GM18499 (cell line): ENCODE results near the gene ANKRD39.
"Not testable (repeated sequence)": the region's sequence is repeated elsewhere in the genome, so short reads cannot be mapped to it uniquely, and the experiment has no call there.

ENCODE experiments used
- ATAC-seq: cut with Tn5 transposase; IDR thresholded peaks from one replicate; pipeline ENCODE4 v1.9.1; 2021; ENCODE audit warnings: moderate number of reproducible peaks; ENCODE audit not compliant: insufficient read depth, unreplicated experiment

ANKRD39 gene

GRCh38 chr2:96857667-96858372 lies at the start of gene ANKRD39:
TSS of gene ANKRD39 (minus strand) at chr2:96858016. CDS start at chr2:96857987, 29 bp downstream.
- ATAC-seq: peak; percentile 82

DNA sequence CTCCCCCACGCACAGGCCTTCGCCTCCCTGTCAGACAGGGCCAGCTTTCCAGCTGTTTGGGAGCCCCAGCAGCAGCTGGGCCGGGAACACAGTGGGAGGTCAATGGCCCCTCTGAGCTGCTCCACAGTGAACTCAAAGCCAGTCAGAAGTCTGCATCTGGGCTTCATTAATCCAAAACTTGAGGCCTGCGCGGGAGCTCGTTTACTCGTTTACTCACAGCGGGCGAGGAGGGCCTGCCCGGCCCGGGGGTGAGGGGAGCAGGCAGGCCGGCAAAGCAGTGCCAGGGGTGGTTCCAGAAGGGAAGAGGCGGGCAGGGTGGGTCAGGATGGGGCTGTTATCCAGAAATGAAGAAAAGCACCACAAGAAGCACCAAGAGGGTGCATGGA lies 48.9 kb upstream of the ANKRD39 start:
- no peak for ATAC-seq

- no peak for ATAC-seq
These were observed 46.0 kb upstream of the ANKRD39 start for GRCh38 chr2:96903815-96904214.

GRCh38 chr2:96903318-96903717 lies 45.5 kb upstream of the ANKRD39 start:
- ATAC-seq: no peak

- no peak for ATAC-seq
These were observed 42.4 kb upstream of the ANKRD39 start for GRCh38 chr2:96900237-96900636.

- no peak for ATAC-seq
These were observed 41.6 kb upstream of the ANKRD39 start for GRCh38 chr2:96899413-96899741.

DNA sequence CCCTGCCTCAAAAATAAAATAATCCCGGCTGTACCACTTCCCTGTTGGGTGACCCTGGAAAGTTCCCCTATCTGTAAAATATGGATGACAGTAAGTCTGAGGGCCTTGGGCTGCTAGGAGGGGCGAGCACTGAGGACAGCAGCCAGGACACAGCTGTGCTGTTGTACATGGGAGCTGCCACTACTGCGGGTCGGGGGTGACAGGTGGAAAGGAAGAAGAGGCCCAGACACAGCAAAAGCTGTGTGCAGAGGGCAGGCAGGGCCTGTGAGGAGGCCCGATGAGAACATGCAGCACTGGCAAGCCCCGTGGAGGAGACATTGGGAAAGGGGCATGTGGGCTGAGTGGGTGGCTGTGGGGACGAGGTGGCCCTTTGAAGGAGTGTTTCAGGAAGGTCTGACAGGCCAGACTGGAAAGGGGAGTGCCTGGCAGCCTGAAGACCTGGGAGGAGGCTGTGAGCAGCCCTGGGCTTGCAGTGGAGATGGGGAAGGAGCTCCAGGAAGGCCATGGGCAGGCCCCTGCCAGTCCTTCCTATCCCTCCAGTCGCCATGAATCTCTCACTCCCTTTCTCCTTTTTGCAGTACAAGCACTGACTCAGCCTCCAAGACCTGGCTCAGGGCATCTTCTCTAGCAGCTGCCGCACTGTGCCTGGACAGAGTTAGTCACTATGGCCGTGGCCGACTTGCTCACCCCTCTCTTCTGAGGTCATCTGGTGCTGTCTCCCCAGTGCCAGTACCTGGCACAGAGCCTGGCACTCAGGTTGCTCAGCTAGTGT lies 41.0 kb upstream of the ANKRD39 start:
- no peak for ATAC-seq

DNA sequence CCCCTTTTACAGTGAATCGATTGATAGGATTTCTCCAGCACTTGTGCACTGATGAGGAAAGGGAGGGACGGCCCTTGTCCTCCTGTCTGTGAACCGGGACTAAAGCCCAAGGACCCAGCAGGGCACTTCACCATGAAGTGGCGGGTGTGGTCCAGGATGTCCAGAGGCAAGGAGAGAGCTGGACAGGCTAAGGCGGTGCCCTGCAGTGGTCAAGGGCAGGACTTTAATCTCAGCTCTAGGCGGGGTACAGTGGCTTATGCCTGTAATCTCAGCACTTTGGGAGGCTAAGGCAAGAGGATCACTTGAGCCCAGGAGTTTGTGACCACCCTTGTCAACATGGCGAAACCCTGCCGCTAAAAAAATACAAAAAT lies 40.3 kb upstream of the ANKRD39 start:
- no peak for ATAC-seq

GRCh38 chr2:96897491-96898134 lies 39.8 kb upstream of the ANKRD39 start:
- ATAC-seq: no peak

DNA sequence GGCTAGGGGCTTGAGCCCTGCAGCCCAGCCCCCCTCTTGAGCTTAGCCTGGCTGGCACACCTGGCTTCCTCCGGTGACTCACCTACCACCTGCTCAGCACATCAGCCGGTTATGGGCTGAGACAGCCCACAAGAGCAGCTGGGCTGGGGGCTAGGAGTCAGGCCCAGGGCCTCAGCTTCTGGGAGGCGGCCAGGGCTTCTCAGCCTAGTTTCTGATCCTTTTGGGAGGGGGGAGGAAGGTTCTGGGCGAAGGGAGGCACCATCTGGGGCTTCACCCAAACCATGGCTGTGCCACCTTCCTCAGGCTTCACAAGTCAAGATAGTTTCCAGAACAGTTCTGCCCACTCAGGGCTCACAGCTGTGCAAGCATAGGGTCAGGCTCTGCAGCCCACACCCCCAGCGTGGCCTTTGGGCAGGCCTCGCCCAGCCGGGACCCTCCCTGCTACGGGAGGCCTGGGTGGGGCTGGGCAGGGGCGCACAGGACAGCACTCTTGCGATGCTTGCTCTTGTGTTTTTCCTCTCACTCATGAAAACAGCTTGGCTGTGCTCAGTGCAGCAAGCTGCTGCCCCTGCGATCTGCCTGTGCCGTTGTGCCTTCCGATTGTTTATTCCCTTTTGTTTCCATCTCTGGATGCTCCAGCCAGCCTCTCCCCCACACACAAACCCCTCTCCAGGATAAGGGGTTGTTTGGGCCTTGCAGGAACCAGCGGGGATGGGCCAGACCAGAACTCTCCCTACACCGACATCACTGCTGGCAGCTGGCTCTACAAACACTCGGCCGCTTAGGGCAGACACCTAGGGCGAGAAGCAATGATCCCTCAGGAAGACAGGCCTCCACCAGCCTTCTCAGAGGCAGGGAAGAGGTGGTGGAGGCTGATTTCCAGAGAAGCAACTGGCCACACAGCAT lies 38.2 kb upstream of the ANKRD39 start:
- no peak for ATAC-seq

DNA sequence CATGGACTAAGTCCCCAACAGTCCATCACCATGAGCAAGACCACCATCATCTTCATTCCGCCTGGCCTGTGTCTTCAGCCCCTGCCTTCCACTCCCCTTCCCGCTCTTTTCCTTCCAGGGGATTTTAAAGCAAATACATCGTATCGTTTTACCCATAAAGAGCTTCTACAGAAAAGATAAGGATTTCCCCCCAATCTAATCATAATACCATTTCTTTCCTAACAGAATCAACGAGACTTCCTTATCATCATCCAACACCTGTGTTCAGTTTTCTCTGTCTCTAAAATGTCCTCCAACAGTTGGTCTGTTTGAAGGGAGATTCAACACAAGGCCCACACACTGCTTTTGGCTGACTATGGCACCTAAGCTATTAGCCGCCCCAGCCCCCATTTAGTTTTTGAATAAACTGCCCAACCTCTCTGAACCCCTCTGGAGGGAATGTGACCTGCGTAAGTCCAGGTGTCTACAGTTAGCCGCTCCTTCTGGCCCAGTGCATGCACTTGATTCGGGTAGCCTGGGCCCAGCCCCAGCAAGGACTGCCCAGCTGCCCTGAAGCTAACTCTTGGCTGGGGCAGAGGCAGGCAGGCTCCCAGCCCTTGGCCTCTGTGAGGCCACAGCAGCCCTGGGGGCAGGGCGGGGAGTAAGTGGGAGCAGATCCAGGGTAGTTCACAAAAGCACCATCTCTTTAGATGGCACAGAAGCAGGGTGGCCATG lies 37.4 kb upstream of the ANKRD39 start:
- no peak for ATAC-seq

DNA sequence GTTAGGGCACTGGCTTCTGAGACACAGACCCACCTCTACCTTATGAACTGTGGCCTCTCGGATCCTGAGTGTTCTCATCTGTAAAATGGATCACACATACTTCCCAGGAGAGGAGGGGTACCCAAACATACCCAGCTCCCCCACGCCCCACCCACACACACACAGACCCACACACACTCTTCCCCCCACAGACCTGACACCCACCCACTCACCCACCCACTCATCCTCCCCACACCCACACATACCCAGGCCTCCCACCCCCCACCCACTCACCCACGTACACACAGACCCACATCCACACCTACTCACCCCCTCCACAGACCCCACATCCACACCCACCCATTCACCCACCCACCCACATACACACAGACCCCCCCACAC lies 36.3 kb upstream of the ANKRD39 start:
- ATAC-seq: no peak

- ATAC-seq: no peak
These were observed 35.7 kb upstream of the ANKRD39 start for GRCh38 chr2:96893289-96894150.

- ATAC-seq: no peak
These were observed 33.9 kb upstream of the ANKRD39 start for GRCh38 chr2:96891591-96892333.

- no peak for ATAC-seq
These were observed 33.0 kb upstream of the ANKRD39 start for GRCh38 chr2:96890726-96891385.

DNA sequence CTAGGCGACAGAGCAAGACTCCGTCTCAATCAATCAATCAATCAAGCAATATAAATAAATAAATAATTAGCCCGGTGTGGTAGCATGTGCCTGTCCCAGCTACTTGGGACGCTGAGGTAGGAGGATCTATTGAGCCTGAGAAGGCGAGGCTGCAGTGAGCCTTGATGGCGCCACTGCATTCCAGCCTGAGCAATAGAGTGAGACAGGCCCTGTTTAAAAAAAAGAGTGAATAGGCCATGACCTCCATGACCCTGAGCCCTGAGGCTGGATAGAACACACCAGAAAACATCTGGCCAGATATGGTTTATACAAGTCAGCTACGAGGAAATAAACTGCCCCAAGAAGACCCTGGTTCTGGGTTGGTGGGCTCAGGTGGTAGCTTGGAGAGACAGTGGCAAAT lies 32.4 kb upstream of the ANKRD39 start:
- ATAC-seq: no peak

GRCh38 chr2:96889502-96889901 lies 31.7 kb upstream of the ANKRD39 start:
- not testable (repeated sequence) for ATAC-seq
